ENCODE data around the gene PI16. TPM values are rescaled to one million over a fixed set of nuclear protein-coding genes. Genes with fewer than 3 reads are reported as not detected.

Gene PI16
- total RNA-seq, 4 donors from 2014 or later = 2.8 to 17.2 (median 3.9) TPM

DNA sequence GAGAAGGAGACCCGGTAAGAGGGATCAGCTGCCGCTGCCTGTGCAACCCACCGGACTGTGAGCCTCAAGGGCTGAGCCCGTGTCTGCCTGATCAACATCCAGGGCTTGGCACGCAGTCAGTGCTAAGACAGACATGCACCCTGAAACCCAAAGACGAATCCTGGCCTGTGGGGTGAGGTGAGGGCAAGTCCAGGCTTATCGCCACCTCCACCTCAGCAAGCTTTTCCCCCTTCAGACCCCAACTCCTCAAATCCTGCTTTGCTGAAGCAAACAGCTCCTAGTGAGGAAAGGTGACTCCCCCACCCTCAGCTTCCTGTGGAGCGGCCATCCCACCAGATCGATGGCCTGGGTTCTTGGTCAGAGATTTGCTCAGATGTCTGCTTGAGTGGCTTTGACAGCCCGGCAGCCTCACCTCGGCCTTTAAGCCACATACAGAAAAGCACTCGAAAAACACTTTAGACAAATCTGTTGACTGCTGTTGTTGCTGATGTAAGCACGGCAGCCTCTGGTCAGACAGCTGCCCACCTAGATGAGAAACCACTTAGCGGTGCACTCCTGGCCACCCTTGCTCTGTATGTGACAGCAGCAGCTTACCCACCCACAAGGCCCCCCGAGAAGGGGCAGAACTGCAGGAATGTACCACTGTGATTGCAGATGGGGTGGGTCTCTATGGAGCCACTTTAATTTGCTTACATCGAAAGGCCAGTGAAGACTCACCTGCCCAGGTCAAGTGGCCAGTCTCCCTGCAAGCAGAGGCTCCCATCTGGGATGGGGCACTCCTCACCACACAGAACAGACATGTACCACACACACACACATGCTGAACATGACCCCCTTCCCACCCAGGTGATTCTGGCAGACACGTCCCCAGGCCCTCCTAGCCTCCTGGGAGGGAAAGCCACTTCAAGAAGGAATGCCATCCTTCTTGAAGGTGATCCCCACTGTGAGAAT is 16.6 kb downstream of the PI16 start:
- no peak overlapping the region for H3K27ac ChIP-seq
- peaks cover 94% of the 10 kb centered on the region for H3K36me3 ChIP-seq
- no peak for DNase-seq (ENCODE audit: low spot score in 2 of 2)
- H3K9me3 ChIP-seq = no peaks in the 10 kb centered on the region
- no peak overlapping the region for H3K4me3 ChIP-seq
- peaks cover 39% of the 10 kb centered on the region for H3K4me1 ChIP-seq
- H3K27me3 ChIP-seq = no peaks in the 10 kb centered on the region
- TF ChIP-seq EP300 (IDR thresholded peaks at IDR 0.05) = no peak
- TF ChIP-seq POLR2A (IDR thresholded peaks at IDR 0.05) = no peak
- TF ChIP-seq, protein P1, sequence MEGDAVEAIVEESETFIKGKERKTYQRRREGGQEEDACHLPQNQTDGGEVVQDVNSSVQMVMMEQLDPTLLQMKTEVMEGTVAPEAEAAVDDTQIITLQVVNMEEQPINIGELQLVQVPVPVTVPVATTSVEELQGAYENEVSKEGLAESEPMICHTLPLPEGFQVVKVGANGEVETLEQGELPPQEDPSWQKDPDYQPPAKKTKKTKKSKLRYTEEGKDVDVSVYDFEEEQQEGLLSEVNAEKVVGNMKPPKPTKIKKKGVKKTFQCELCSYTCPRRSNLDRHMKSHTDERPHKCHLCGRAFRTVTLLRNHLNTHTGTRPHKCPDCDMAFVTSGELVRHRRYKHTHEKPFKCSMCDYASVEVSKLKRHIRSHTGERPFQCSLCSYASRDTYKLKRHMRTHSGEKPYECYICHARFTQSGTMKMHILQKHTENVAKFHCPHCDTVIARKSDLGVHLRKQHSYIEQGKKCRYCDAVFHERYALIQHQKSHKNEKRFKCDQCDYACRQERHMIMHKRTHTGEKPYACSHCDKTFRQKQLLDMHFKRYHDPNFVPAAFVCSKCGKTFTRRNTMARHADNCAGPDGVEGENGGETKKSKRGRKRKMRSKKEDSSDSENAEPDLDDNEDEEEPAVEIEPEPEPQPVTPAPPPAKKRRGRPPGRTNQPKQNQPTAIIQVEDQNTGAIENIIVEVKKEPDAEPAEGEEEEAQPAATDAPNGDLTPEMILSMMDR (IDR thresholded peaks at IDR 0.05) = no peak
- TF ChIP-seq POLR2AphosphoS5 (IDR thresholded peaks at IDR 0.05) = no peak
- 66% methylated on average over 12 of the region's 17 CpGs for WGBS

DNA sequence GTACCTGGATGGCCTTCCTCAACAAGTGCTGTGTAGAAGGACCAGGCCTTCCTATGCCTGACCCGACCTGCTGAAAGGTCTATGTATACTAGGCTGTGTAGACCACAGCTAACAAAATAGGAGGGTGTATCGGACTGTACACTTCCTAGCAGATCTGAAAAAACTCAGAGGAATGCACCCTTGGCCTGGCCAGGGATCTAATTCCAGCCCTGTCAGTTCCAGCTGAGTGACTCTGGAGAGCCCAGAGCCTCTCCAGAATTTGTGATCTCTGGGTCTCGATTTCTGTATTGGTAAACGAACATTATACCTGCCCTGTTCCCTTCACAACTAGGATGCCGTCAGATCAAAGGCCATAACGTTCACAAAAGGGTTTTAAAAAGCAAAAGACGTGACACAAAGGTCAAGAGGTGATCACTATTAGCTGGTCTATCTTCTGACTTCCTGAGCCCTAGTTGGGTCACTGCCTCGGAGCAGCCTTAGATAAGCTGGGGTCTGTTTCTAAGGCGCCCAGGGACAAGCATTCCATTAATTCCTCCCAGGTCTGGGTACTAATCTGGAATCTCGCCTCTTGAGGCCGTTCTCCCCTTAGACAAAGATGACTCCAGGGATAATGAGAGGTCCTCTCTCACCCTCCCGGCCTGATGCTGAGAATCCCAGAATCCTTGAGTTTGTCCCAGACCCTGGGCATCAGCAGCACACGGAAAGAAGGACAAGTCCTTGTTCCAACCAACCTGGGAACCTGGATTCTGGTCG is 17.6 kb downstream of the PI16 start:
- no peaks in the 10 kb centered on the region for H3K27me3 ChIP-seq
- H3K36me3 ChIP-seq = peaks cover 100% of the 10 kb centered on the region
- no peaks in the 10 kb centered on the region for H3K9me3 ChIP-seq
- H3K4me1 ChIP-seq = peaks cover 39% of the 10 kb centered on the region
- no peak overlapping the region for H3K27ac ChIP-seq
- TF ChIP-seq, protein P1 (IDR thresholded peaks at IDR 0.05) = no peak
- TF ChIP-seq EP300 (IDR thresholded peaks at IDR 0.05) (no peak), POLR2AphosphoS5 (IDR thresholded peaks at IDR 0.05) (no peak), POLR2A (IDR thresholded peaks at IDR 0.05) (no peak)
- no peak overlapping the region for H3K4me3 ChIP-seq
- WGBS = 74% methylated on average over 13 of the region's 14 CpGs
- no peak for DNase-seq (ENCODE audit: low spot score in 2 of 2)

DNA sequence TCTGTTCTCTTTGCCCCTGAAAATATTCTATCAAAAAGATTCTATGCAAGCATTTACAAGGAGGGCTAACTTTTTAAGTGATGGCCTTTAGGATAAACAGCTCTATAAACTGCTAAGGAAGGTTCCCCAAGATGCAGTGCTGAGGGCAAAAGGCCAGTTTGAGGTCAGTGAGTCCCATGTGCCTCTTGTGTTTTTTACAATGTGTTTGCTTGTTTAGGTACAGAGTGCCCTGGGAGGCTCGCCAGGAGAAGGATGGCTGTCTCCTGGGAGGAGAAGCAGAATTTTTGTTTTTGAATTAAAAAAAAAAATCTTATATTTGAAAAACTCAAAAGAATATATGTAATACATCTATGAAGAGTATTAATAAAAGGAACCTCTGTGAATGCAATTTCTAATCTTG is 18.7 kb downstream of the PI16 start:
- TF ChIP-seq, protein P1 (IDR thresholded peaks at IDR 0.05) = no peak
- no peak for TF ChIP-seq POLR2A (IDR thresholded peaks at IDR 0.05)
- no peak for TF ChIP-seq POLR2AphosphoS5 (IDR thresholded peaks at IDR 0.05)
- TF ChIP-seq EP300 (IDR thresholded peaks at IDR 0.05) = no peak
- Histone ChIP-seq H3K9me3 (no peaks in the 10 kb centered on the region), H3K27ac (no peak overlapping the region), H3K27me3 (no peaks in the 10 kb centered on the region), H3K4me3 (no peak overlapping the region), H3K36me3 (peaks cover 100% of the 10 kb centered on the region), H3K4me1 (peaks cover 29% of the 10 kb centered on the region)
- DNase-seq (ENCODE audit: low spot score in 2 of 2) = no peak
- 97% methylated on average over 1 of the region's 1 CpG for WGBS

DNA sequence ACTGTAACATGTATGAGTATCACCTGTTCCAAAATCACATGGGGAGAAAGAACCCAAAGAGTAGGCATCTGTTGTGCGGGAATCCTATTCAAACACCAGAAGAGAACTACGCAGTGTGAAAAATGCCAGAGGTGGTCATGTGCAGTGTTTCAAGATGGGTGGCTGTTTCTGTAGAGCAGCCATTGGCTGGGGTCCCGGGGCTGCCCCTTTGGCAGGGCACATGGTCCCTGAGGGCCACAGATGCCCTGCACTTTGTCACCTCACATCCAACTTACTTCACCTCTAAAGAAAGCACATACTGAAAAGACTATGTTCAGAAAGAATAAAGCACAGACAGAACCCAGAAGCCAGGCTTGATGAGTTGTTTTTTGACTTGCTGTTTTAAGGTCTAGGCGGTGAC is 19.1 kb downstream of the PI16 start:
- WGBS = 68% methylated on average over 4 of the region's 4 CpGs

More for the DNA sequence above, 19.1 kb downstream of the PI16 start:
- DNase-seq (ENCODE audit: low spot score in 2 of 2) = no peak
- no peak for TF ChIP-seq POLR2AphosphoS5 (IDR thresholded peaks at IDR 0.05)
- TF ChIP-seq POLR2A (IDR thresholded peaks at IDR 0.05) = no peak
- TF ChIP-seq EP300 (IDR thresholded peaks at IDR 0.05) = no peak
- TF ChIP-seq, protein P1 (IDR thresholded peaks at IDR 0.05) = no peak
- H3K9me3 ChIP-seq = no peaks in the 10 kb centered on the region
- no peak overlapping the region for H3K27ac ChIP-seq
- peaks cover 98% of the 10 kb centered on the region for H3K36me3 ChIP-seq
- no peaks in the 10 kb centered on the region for H3K27me3 ChIP-seq
- no peak overlapping the region for H3K4me3 ChIP-seq
- peaks cover 25% of the 10 kb centered on the region for H3K4me1 ChIP-seq
